K562 (cell line): ENCODE data around the gene PNPLA2. TPM values are rescaled to one million over a fixed set of nuclear protein-coding genes. Genes with fewer than 3 reads are reported as not detected.
A peak's percentile ranks its signal among the peaks of the same experiment; 100 is the strongest.

Experiments
- ATAC-seq: fragments of 200-7000 bp; cut with Tn5 transposase; 3 replicates; pipeline ENCODE4 v1.9.1; 2020; ENCODE audit warnings: moderate library complexity
- BruUV-seq: library from RNA; stranded (reverse); fragments of 400-500 nt; replicated peaks from 2 replicates; lab custom pipeline; 2021; lab: Mats Ljungman, UMichigan
- CTCF ChIA-PET: fragments of 300-600 bp; formaldehyde crosslinking; extraction: SDS; loops from one replicate; lab custom pipeline; 2021; ENCODE audit warnings: low intra/inter-chr PET ratio; lab: Yijun Ruan, JAX
- POLR2A ChIA-PET: fragments of 300-600, 350-650 bp; sonication (Branson Sonifier 250); formaldehyde crosslinking; extraction: SDS; loops from one replicate; lab custom pipeline; 2021; ENCODE audit warnings: antibody characterized with exemption, inconsistent platforms; lab: Yijun Ruan, JAX
- DNase-seq, 4 experiments: peaks; one replicate each; pipeline versions ENCODE4 v3.0.0 to v3.0.0-alpha.2; 2011 to 2018; ENCODE audit warnings: low spot score in 3 of 4, mixed read lengths in 3 of 4; ENCODE audit errors: extremely low read depth in 1 of 4
- FAIRE-seq: peaks from 2 replicates; lab custom pipeline; 2011; peaks lifted over from hg19 to GRCh38; lab: Jason Lieb, UNC
- H2AFZ ChIP-seq: 2 replicates; pipeline ENCODE4 v1.6.0; 2011; ENCODE audit warnings: low read depth, low read length, control low read depth, inconsistent platforms
- H3K27ac ChIP-seq: fragments of 200-600 bp; 3 replicates; pipeline ENCODE4 v1.8.0; 2011; ENCODE audit warnings: low read depth, mild to moderate bottlenecking, control low read depth, inconsistent platforms, low read length, moderate library complexity, mixed read lengths; ENCODE audit errors: extremely low read depth
- H3K27me3 ChIP-seq, 2 experiments: fragments of 300-600 bp in 1 of 2; 2 replicates in 1 of 2; 3 replicates in 1 of 2; pipeline versions ENCODE4 v1.6.0 to v1.8.0; 2011; ENCODE audit warnings: inconsistent platforms in 2 of 2, low read length in 2 of 2, mild to moderate bottlenecking in 1 of 2, mixed read lengths in 1 of 2, moderate library complexity in 1 of 2; ENCODE audit not compliant: control insufficient read depth in 2 of 2, insufficient read depth in 2 of 2
- H3K36me3 ChIP-seq: fragments of 300-600 bp; 3 replicates; pipeline ENCODE4 v1.8.0; 2011; ENCODE audit warnings: mild to moderate bottlenecking, low read length, inconsistent platforms; ENCODE audit not compliant: control insufficient read depth, insufficient read depth
- H3K4me1 ChIP-seq, 2 experiments: fragments of 200-600 bp in 1 of 2; replicated peaks in 1 of 2; 2 replicates in 1 of 2; 3 replicates in 1 of 2; pipeline versions ENCODE4 v1.5.1 to v1.8.0; 2011; ENCODE audit warnings: inconsistent platforms in 2 of 2, low read length in 2 of 2, mild to moderate bottlenecking in 1 of 2, mixed read lengths in 1 of 2, moderate library complexity in 1 of 2; ENCODE audit not compliant: control insufficient read depth in 2 of 2, insufficient read depth in 2 of 2
- H3K4me2 ChIP-seq: 2 replicates; pipeline ENCODE4 v1.6.1; 2011; ENCODE audit warnings: low read length, control low read depth, inconsistent platforms, mixed read lengths; ENCODE audit not compliant: insufficient read depth
- H3K4me3 ChIP-seq: fragments of 200-600 bp; sonication (generic), shearing (Covaris generic); 2 replicates; pipeline ENCODE4 v1.5.1; 2016; ENCODE audit warnings: control low read depth, inconsistent platforms
- H3K79me2 ChIP-seq: fragments of 200-600 bp; 3 replicates; pipeline ENCODE4 v1.8.0; 2011; ENCODE audit warnings: low read length, inconsistent platforms; ENCODE audit not compliant: control insufficient read depth, insufficient read depth
- H3K9ac ChIP-seq, 2 experiments: 2 replicates each; pipeline versions ENCODE4 v1.6.0 to v1.6.1; 2011; ENCODE audit warnings: low read depth in 2 of 2, low read length in 2 of 2, control low read depth in 1 of 2, inconsistent platforms in 1 of 2, mild to moderate bottlenecking in 1 of 2, mixed read lengths in 1 of 2; ENCODE audit not compliant: insufficient read depth in 1 of 2
- H3K9me1 ChIP-seq: one replicate; pipeline ENCODE4 v1.6.0; 2011; ENCODE audit warnings: inconsistent platforms, mild to moderate bottlenecking, low read length, moderate library complexity; ENCODE audit not compliant: control insufficient read depth, insufficient read depth
- H3K9me3 ChIP-seq: replicated peaks from 2 replicates; pipeline ENCODE4 v1.5.1; 2011; ENCODE audit warnings: low read depth, low read length, inconsistent platforms; ENCODE audit not compliant: control insufficient read depth, insufficient read depth
- H4K20me1 ChIP-seq: replicated peaks from 2 replicates; pipeline ENCODE4 v1.6.1; 2011; ENCODE audit warnings: low read length, inconsistent platforms, mixed read lengths; ENCODE audit not compliant: control insufficient read depth, insufficient read depth
- CTCF ChIP-seq, 3 experiments: IDR thresholded peaks in 2 of 3; conservative IDR thresholded peaks in 1 of 3; 2 replicates each; pipeline ENCODE4 v1.5.1; 2011 to 2012; ENCODE audit warnings: low read length in 3 of 3, mild to moderate bottlenecking in 3 of 3, control low read depth in 2 of 3, improper control_type of control experiment in 1 of 3, inconsistent platforms in 1 of 3, low read depth in 1 of 3, mixed read lengths in 1 of 3, moderate library complexity in 1 of 3; ENCODE audit not compliant: insufficient read depth in 2 of 3
- FOXJ3 ChIP-seq: sonication (generic); formaldehyde crosslinking; IDR thresholded peaks from 2 replicates; pipeline ENCODE4 v1.4.0; 2020; ENCODE audit warnings: mild to moderate bottlenecking, missing genetic modification reagents
- HDAC3 ChIP-seq: fragments of 450-650 bp; IDR thresholded peaks from 2 replicates; pipeline ENCODE4 v1.6.1; 2018; ENCODE audit warnings: borderline replicate concordance, mild to moderate bottlenecking, moderate library complexity; ENCODE audit not compliant: partially characterized antibody
- HEY1 ChIP-seq: fragments of 250-450 bp; sonication (Bioruptor Pico); IDR thresholded peaks from 2 replicates; pipeline ENCODE4 v1.5.0; 2020; ENCODE audit warnings: mild to moderate bottlenecking, moderate library complexity, borderline replicate concordance
- NCOA6 ChIP-seq: fragments of 450-650 bp; IDR thresholded peaks from 2 replicates; pipeline ENCODE4 v1.6.1; 2017; ENCODE audit warnings: mild to moderate bottlenecking
- RBM15 ChIP-seq: fragments of 200-400 bp; formaldehyde crosslinking; IDR thresholded peaks from 2 replicates; pipeline ENCODE4 v1.6.1; 2018; ENCODE audit warnings: mild to moderate bottlenecking, low read length, moderate library complexity; ENCODE audit not compliant: insufficient read depth
- RBM22 ChIP-seq: fragments of 200-400 bp; formaldehyde crosslinking; IDR thresholded peaks from 2 replicates; pipeline ENCODE4 v1.6.1; 2018; ENCODE audit warnings: low read length, low read depth; ENCODE audit not compliant: poor library complexity, severe bottlenecking
- TFAP4 ChIP-seq: sonication (generic); formaldehyde crosslinking; IDR thresholded peaks from 2 replicates; pipeline ENCODE4 v1.8.0; 2022; ENCODE audit warnings: missing genetic modification reagents, mild to moderate bottlenecking, moderate library complexity, borderline replicate concordance
- XRCC5 ChIP-seq: fragments of 200-400 bp; formaldehyde crosslinking; IDR thresholded peaks from 2 replicates; pipeline ENCODE4 v1.6.1; 2017; ENCODE audit warnings: low read depth, mild to moderate bottlenecking, low read length
- WGBS: fragments of 100-300 bp; shearing (Covaris generic); methylation state at CpG from one replicate; pipeline ENCODE4 v1.1.6; 2016; ENCODE audit warnings: low coverage, mixed read lengths; ENCODE audit not compliant: insufficient coverage; ENCODE audit errors: missing lambda C conversion rate; 5-methylcytosine and 5-hydroxymethylcytosine counted together
- in situ Hi-C: fragments of 300-500 bp; cut with MboI; formaldehyde crosslinking; loops from 4 replicates; pipeline ENCODE4 v1.15.0; 2018; ENCODE audit warnings: inconsistent platforms, mixed read lengths
- intact Hi-C: fragments of 100-400 bp; cut with micrococcal nuclease; formaldehyde crosslinking; loops from 2 replicates; pipeline ENCODE4 v1.14.2; 2022
- polyA plus RNA-seq, 8 experiments: library from polyadenylated mRNA; depleted of rRNA in 4 of 8; stranded (reverse) in 5 of 8; unstranded in 3 of 8; fragments of >200 nt; fragmentation: Nextera tagmentation in 2 of 8; fragmentation: Illumina TruSeq in 1 of 8; extraction: Ambion mirVana in 2 of 8; extraction: Trizol in 1 of 8; gene quantifications; 2 replicates each; pipeline versions ENCODE4 v1.2.1 to v1.2.3, GENCODE V29; 2011 to 2014; ENCODE audit warnings: inconsistent platforms in 1 of 8, missing spikeins in 1 of 8
- total RNA-seq, 7 experiments: library from RNA; depleted of rRNA in 6 of 7; stranded (reverse); fragments of >200 nt in 6 of 7; fragmentation: Illumina TruSeq in 2 of 7; extraction: Trizol in 2 of 7; gene quantifications; 2 replicates each; pipeline versions ENCODE4 v1.2.1 to v1.2.3, GENCODE V29; 2011 to 2021; ENCODE audit warnings: low replicate concordance in 1 of 7

The PNPLA2 gene
- total and polyA plus RNA-seq, 9 of the 15 experiments (the other 6 are each of a cell fraction or from before 2014, with no cell fraction given), result 0.39 to 87.1 (median 8.4) TPM

- H3K9me3 ChIP-seq, result no peaks in the 10 kb centered on the region
- in situ Hi-C loops, result no loop called here
- FAIRE-seq (no peak), ATAC-seq (peak; percentile 56), DNase-seq (peak; percentile 50 to 71 (median 63))
- H3K9ac ChIP-seq, result no peak overlapping the region
- no peaks in the 10 kb centered on the region for H3K9me1 ChIP-seq
- no peaks in the 10 kb centered on the region; the same call in 1 of the 2 replicates for H4K20me1 ChIP-seq
- H2AFZ ChIP-seq, result no peak overlapping the region
- H3K27ac ChIP-seq, result no peak overlapping the region
- BruUV-seq, result no TSS peak
- H3K27me3 ChIP-seq, result no peaks in the 10 kb centered on the region
- H3K4me3 ChIP-seq, result no peak overlapping the region
- WGBS, result 53% methylated on average over 13 of the region's 14 CpGs
- H3K4me1 ChIP-seq, result peaks cover 15 to 84% of the 10 kb centered on the region in 2 experiments
- H3K4me2 ChIP-seq, result no peak overlapping the region
- intact Hi-C loops, result loop anchor here (5.0 to 10.0 kb wide), 2 partner anchors 66 to 204 kb away; partner anchors contain the start of gene CHID1
- H3K79me2 ChIP-seq, result peaks cover 5% of the 10 kb centered on the region
- ChIA-PET CTCF (interaction anchor here (1.1 kb wide), 1 partner anchor 202 kb away, joined by 4 read pairs; no protein-coding TSS in a partner anchor), POLR2A (interaction anchor here (0.6 kb wide), 1 partner anchor 686 kb away, joined by 3 read pairs; no protein-coding TSS in a partner anchor)
- H3K36me3 ChIP-seq, result no peaks in the 10 kb centered on the region
- TF ChIP-seq NCOA6 (no peak), CTCF (IDR thresholded peaks at IDR 0.05 in 2 of 3, conservative IDR thresholded peaks at IDR 0.05 in 1 of 3; ENCODE audit: insufficient read depth in 2 of 3, low read depth in 1 of 3, low read length in 3 of 3) (peak; percentile 80 to 81 (median 80)), TFAP4 (CRISPR knock-in tag) (peak; percentile 28; the same call in 1 of the 2 replicates), RBM15 (no peak), HEY1 (no peak), FOXJ3 (no peak), XRCC5 (0 out of 2 replicates have a peak, but pooled peaks have one; percentile 35), HDAC3 (no peak), RBM22 (no peak)
Observed at GRCh38 chr11:848380-848931, 29.7 kb downstream of the PNPLA2 start.
